Measurements from ENCODE around the gene CRELD2. TPM values are rescaled to one million over a fixed set of nuclear protein-coding genes. Genes with fewer than 3 reads are reported as not detected.
A peak's percentile ranks its signal among the peaks of the same experiment; 100 is the strongest.

The CRELD2 gene
- total RNA-seq, 5 donors from 2014 or later (not counting 1 experiment from before 2014, with no cell fraction given) = 28.2 to 42.7 (median 39.6) TPM

- Mint-ChIP-seq H3K9me3 (peaks cover 0 to 2% (median 0%) of the 10 kb centered on the region in 3 donors), H3K4me3 (peak overlapping the region; percentile 61 to 64 (median 64)), H3K4me1 (peaks cover 6 to 23% (median 15%) of the 10 kb centered on the region in 3 donors), H3K36me3 (no peaks in the 10 kb centered on the region), H3K27me3 (no peaks in the 10 kb centered on the region), H3K27ac (peak overlapping the region; percentile 74 to 85)
- Histone ChIP-seq H3K36me3 (ENCODE audit: control insufficient read depth in 2 of 2, extremely low read depth in 1 of 2, insufficient read depth in 1 of 2, low read length in 1 of 2) (no peaks in the 10 kb centered on the region), H3K9me3 (no peaks in the 10 kb centered on the region), H3K27me3 (replicated peaks in 1 of 2; ENCODE audit: control insufficient read depth in 2 of 2, extremely low read depth in 1 of 2, insufficient read depth in 2 of 2, low read length in 1 of 2) (no peaks in the 10 kb centered on the region), H3K27ac (ENCODE audit: low read length) (peak overlapping the region; percentile 96), H3K4me3 (ENCODE audit: control insufficient read depth in 1 of 2, extremely low read depth in 1 of 2, low read length in 1 of 2) (no peak overlapping the region), H3K4me1 (ENCODE audit: control insufficient read depth in 1 of 2, extremely low read depth in 1 of 2, insufficient read depth in 2 of 2, low read length in 2 of 2) (peaks cover 12 to 38% of the 10 kb centered on the region in 2 experiments)
- ATAC-seq (replicated peaks in 1 of 4) (no peak), DNase-seq (no peak)
- ChIA-PET CTCF (interaction anchor here in 1 of 2 donors (1.6 kb wide), 1 partner anchor 25 kb away, joined by 7 read pairs; no protein-coding TSS in a partner anchor), POLR2A (interaction anchor here in 1 of 2 donors (0.5 kb wide), 1 partner anchor 40 kb away, joined by 3 read pairs; no protein-coding TSS in a partner anchor)
- WGBS (ENCODE audit: insufficient coverage) = 95% methylated on average over 11 of the region's 21 CpGs
These were observed 18.7 kb downstream of the CRELD2 start for GRCh38 chr22:49936973-49937757.

GRCh38 chr22:49937758-49938564, 19.5 kb downstream of the CRELD2 start:
- H3K9me3 Mint-ChIP-seq = peaks cover 0 to 2% (median 0%) of the 10 kb centered on the region in 3 donors
- no peak for ATAC-seq (replicated peaks in 1 of 4)
- WGBS (ENCODE audit: insufficient coverage) = 97% methylated on average over 21 of the region's 27 CpGs
- H3K36me3 Mint-ChIP-seq = no peaks in the 10 kb centered on the region
- no peak for DNase-seq
- H3K27me3 Mint-ChIP-seq = no peaks in the 10 kb centered on the region
- no peaks in the 10 kb centered on the region for H3K27me3 ChIP-seq (replicated peaks in 1 of 2; ENCODE audit: control insufficient read depth in 2 of 2, extremely low read depth in 1 of 2, insufficient read depth in 2 of 2, low read length in 1 of 2)
- ChIA-PET POLR2A (no interaction called here), CTCF (no interaction called here)
- H3K27ac ChIP-seq (ENCODE audit: low read length) = no peak overlapping the region
- H3K4me3 ChIP-seq (ENCODE audit: control insufficient read depth in 1 of 2, extremely low read depth in 1 of 2, low read length in 1 of 2) = no peak overlapping the region
- no peaks in the 10 kb centered on the region for H3K9me3 ChIP-seq
- H3K27ac Mint-ChIP-seq = peak overlapping the region in 1 of 2 donors; percentile 44
- peaks cover 12 to 38% of the 10 kb centered on the region in 2 experiments for H3K4me1 ChIP-seq (ENCODE audit: control insufficient read depth in 1 of 2, extremely low read depth in 1 of 2, insufficient read depth in 2 of 2, low read length in 2 of 2)
- peak overlapping the region in 1 of 3 donors; percentile 39 for H3K4me3 Mint-ChIP-seq
- no peaks in the 10 kb centered on the region for H3K36me3 ChIP-seq (ENCODE audit: control insufficient read depth in 2 of 2, extremely low read depth in 1 of 2, insufficient read depth in 1 of 2, low read length in 1 of 2)
- peaks cover 6 to 21% (median 13%) of the 10 kb centered on the region in 3 donors for H3K4me1 Mint-ChIP-seq

GRCh38 chr22:49938565-49939136, 20.2 kb downstream of the CRELD2 start:
- H3K9me3 ChIP-seq = no peaks in the 10 kb centered on the region
- 94% methylated on average over 15 of the region's 19 CpGs for WGBS (ENCODE audit: insufficient coverage)
- Mint-ChIP-seq H3K4me3 (no peak overlapping the region), H3K27me3 (no peaks in the 10 kb centered on the region), H3K9me3 (peaks cover 0 to 2% (median 0%) of the 10 kb centered on the region in 3 donors), H3K4me1 (peaks cover 6 to 15% (median 7%) of the 10 kb centered on the region in 3 donors), H3K27ac (peak overlapping the region in 1 of 2 donors; percentile 67), H3K36me3 (no peaks in the 10 kb centered on the region)
- ChIA-PET CTCF (no interaction called here), POLR2A (no interaction called here)
- H3K4me1 ChIP-seq (ENCODE audit: control insufficient read depth in 1 of 2, extremely low read depth in 1 of 2, insufficient read depth in 2 of 2, low read length in 2 of 2) = peaks cover 11 to 31% of the 10 kb centered on the region in 2 experiments
- H3K36me3 ChIP-seq (ENCODE audit: control insufficient read depth in 2 of 2, extremely low read depth in 1 of 2, insufficient read depth in 1 of 2, low read length in 1 of 2) = no peaks in the 10 kb centered on the region
- ATAC-seq (replicated peaks in 1 of 4) (no peak), DNase-seq (no peak)
- no peak overlapping the region for H3K27ac ChIP-seq (ENCODE audit: low read length)
- no peak overlapping the region for H3K4me3 ChIP-seq (ENCODE audit: control insufficient read depth in 1 of 2, extremely low read depth in 1 of 2, low read length in 1 of 2)
- no peaks in the 10 kb centered on the region for H3K27me3 ChIP-seq (replicated peaks in 1 of 2; ENCODE audit: control insufficient read depth in 2 of 2, extremely low read depth in 1 of 2, insufficient read depth in 2 of 2, low read length in 1 of 2)

- ChIA-PET CTCF (no interaction called here), POLR2A (no interaction called here)
- Histone ChIP-seq H3K9me3 (no peaks in the 10 kb centered on the region), H3K4me3 (ENCODE audit: control insufficient read depth in 1 of 2, extremely low read depth in 1 of 2, low read length in 1 of 2) (no peak overlapping the region), H3K27ac (ENCODE audit: low read length) (no peak overlapping the region), H3K27me3 (replicated peaks in 1 of 2; ENCODE audit: control insufficient read depth in 2 of 2, extremely low read depth in 1 of 2, insufficient read depth in 2 of 2, low read length in 1 of 2) (no peaks in the 10 kb centered on the region), H3K36me3 (ENCODE audit: control insufficient read depth in 2 of 2, extremely low read depth in 1 of 2, insufficient read depth in 1 of 2, low read length in 1 of 2) (no peaks in the 10 kb centered on the region), H3K4me1 (ENCODE audit: control insufficient read depth in 1 of 2, extremely low read depth in 1 of 2, insufficient read depth in 2 of 2, low read length in 2 of 2) (peaks cover 7 to 31% of the 10 kb centered on the region in 2 experiments)
- 95% methylated on average over 16 of the region's 17 CpGs for WGBS (ENCODE audit: insufficient coverage)
- DNase-seq (no peak), ATAC-seq (replicated peaks in 1 of 4) (no peak)
- Mint-ChIP-seq H3K4me3 (no peak overlapping the region), H3K27me3 (no peaks in the 10 kb centered on the region), H3K4me1 (peaks cover 15 to 23% (median 15%) of the 10 kb centered on the region in 3 donors), H3K9me3 (peaks cover 0 to 2% (median 0%) of the 10 kb centered on the region in 3 donors), H3K36me3 (no peaks in the 10 kb centered on the region), H3K27ac (no peak overlapping the region)
These were observed 23.3 kb downstream of the CRELD2 start for GRCh38 chr22:49941507-49942316.

- peaks cover 12 to 21% (median 13%) of the 10 kb centered on the region in 3 donors for H3K4me1 Mint-ChIP-seq
- no peaks in the 10 kb centered on the region for H3K36me3 Mint-ChIP-seq
- ATAC-seq (replicated peaks in 1 of 4) (peak in 2 of 4 experiments; percentile 28 to 37), DNase-seq (no peak)
- WGBS (ENCODE audit: insufficient coverage) = 92% methylated on average over 20 of the region's 21 CpGs
- H3K9me3 Mint-ChIP-seq = peaks cover 0 to 2% (median 0%) of the 10 kb centered on the region in 3 donors
- Histone ChIP-seq H3K9me3 (no peaks in the 10 kb centered on the region), H3K4me1 (ENCODE audit: control insufficient read depth in 1 of 2, extremely low read depth in 1 of 2, insufficient read depth in 2 of 2, low read length in 2 of 2) (peaks cover 5 to 31% of the 10 kb centered on the region in 2 experiments), H3K36me3 (ENCODE audit: control insufficient read depth in 2 of 2, extremely low read depth in 1 of 2, insufficient read depth in 1 of 2, low read length in 1 of 2) (no peaks in the 10 kb centered on the region), H3K27ac (ENCODE audit: low read length) (no peak overlapping the region), H3K27me3 (replicated peaks in 1 of 2; ENCODE audit: control insufficient read depth in 2 of 2, extremely low read depth in 1 of 2, insufficient read depth in 2 of 2, low read length in 1 of 2) (no peaks in the 10 kb centered on the region), H3K4me3 (ENCODE audit: control insufficient read depth in 1 of 2, extremely low read depth in 1 of 2, low read length in 1 of 2) (no peak overlapping the region)
- POLR2A ChIA-PET = no interaction called here
- H3K4me3 Mint-ChIP-seq = no peak overlapping the region
- H3K27me3 Mint-ChIP-seq = no peaks in the 10 kb centered on the region
- H3K27ac Mint-ChIP-seq = no peak overlapping the region
- CTCF ChIA-PET = no interaction called here
These were observed 24.4 kb downstream of the CRELD2 start for GRCh38 chr22:49942565-49943404.

Data from T-cell (primary cell).